ENCODE results near the gene HHAT. TPM values are rescaled to one million over a fixed set of nuclear protein-coding genes. Genes with fewer than 3 reads are reported as not detected.

The HHAT gene
- polyA plus RNA-seq, 1 experiment: 4.8 TPM

DNA sequence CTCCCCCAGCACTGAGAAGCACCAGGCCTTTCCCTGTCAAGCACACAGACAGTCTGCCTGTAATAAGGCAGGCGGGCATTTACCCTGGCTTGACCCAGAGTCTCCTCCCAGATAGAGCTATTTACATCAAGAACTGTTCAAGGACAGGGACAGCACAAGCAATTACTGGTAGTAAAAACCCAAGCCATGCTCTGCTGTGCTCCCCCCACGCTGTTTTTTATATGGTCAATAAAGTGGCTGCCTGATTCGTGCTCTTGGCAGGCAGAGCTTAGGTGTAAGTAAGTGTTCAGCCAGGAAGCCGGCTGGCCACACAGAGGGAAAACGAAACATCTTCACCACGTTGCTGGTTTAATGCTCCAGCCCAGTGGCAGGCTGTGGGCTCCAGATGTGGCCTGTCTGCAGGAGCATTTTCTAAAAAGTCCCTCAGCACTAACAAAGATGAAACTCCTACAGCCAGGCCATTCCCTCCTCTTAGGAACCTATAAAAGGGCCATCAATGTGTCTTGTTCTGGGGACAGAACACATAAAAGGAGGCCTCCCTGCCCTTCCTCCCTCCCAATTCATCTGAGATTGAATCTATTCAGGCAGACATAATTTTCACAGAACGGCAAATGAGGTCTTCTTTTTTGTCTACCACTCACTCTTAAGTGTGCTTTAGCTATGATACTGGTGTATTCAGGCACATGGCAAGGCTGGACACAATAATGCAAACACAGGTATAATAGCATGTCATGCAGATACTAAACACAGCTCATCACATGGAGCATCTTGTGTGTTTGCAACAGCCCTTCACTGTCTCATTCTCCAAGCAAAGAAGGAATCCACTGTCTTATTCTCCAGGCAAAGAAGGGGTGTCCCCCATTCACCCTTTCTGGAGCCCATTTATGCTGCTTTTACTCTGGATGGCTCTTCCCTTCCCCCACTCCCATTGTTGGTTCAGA, 378.9 kb downstream of the HHAT start:
- Histone ChIP-seq H3K27ac (ENCODE audit: low read depth, low read length) (no peak overlapping the region), H3K27me3 (ENCODE audit: control insufficient read depth, insufficient read depth, low read length) (peaks cover 2% of the 10 kb centered on the region), H3K9me3 (ENCODE audit: control insufficient read depth, insufficient read depth, low read length) (no peaks in the 10 kb centered on the region), H3K4me3 (ENCODE audit: low read depth, low read length) (no peak overlapping the region)
- ChIA-PET CTCF (no interaction called here), POLR2A (no interaction called here)
- TF ChIP-seq, protein P1, sequence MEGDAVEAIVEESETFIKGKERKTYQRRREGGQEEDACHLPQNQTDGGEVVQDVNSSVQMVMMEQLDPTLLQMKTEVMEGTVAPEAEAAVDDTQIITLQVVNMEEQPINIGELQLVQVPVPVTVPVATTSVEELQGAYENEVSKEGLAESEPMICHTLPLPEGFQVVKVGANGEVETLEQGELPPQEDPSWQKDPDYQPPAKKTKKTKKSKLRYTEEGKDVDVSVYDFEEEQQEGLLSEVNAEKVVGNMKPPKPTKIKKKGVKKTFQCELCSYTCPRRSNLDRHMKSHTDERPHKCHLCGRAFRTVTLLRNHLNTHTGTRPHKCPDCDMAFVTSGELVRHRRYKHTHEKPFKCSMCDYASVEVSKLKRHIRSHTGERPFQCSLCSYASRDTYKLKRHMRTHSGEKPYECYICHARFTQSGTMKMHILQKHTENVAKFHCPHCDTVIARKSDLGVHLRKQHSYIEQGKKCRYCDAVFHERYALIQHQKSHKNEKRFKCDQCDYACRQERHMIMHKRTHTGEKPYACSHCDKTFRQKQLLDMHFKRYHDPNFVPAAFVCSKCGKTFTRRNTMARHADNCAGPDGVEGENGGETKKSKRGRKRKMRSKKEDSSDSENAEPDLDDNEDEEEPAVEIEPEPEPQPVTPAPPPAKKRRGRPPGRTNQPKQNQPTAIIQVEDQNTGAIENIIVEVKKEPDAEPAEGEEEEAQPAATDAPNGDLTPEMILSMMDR (IDR thresholded peaks at IDR 0.05; ENCODE audit: low read depth, low read length): no peak
- no peak for DNase-seq (ENCODE audit: low read depth, low spot score)

DNA sequence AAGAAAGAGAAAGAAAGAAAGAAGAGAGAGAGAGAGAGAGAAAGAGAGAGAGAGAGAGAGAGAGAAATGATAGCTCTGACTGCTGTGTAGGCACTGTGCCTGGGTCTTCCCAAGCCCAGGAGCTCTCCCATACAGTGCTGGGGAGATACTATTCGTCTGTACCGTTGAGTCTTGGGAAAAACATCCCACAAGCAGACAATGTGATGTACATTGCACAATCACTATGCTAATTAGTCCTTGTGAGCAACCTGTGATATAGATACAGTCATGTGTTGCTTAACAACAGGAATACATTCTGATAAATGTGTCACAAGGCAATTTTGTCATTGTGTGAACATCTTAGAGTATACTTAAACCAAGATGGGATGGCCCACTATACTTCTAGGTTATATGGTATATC, 381.0 kb downstream of the HHAT start:
- ChIA-PET POLR2A (no interaction called here), CTCF (interaction anchor here (0.6 kb wide), 1 partner anchor 424 kb away, joined by 3 read pairs; no protein-coding TSS in a partner anchor)
- DNase-seq (ENCODE audit: low read depth, low spot score): no peak
- peaks cover 2% of the 10 kb centered on the region for H3K27me3 ChIP-seq (ENCODE audit: control insufficient read depth, insufficient read depth, low read length)
- no peak overlapping the region for H3K4me3 ChIP-seq (ENCODE audit: low read depth, low read length)
- TF ChIP-seq, protein P1 (IDR thresholded peaks at IDR 0.05; ENCODE audit: low read depth, low read length): no peak
- H3K9me3 ChIP-seq (ENCODE audit: control insufficient read depth, insufficient read depth, low read length): no peaks in the 10 kb centered on the region
- no peak overlapping the region for H3K27ac ChIP-seq (ENCODE audit: low read depth, low read length)

DNA sequence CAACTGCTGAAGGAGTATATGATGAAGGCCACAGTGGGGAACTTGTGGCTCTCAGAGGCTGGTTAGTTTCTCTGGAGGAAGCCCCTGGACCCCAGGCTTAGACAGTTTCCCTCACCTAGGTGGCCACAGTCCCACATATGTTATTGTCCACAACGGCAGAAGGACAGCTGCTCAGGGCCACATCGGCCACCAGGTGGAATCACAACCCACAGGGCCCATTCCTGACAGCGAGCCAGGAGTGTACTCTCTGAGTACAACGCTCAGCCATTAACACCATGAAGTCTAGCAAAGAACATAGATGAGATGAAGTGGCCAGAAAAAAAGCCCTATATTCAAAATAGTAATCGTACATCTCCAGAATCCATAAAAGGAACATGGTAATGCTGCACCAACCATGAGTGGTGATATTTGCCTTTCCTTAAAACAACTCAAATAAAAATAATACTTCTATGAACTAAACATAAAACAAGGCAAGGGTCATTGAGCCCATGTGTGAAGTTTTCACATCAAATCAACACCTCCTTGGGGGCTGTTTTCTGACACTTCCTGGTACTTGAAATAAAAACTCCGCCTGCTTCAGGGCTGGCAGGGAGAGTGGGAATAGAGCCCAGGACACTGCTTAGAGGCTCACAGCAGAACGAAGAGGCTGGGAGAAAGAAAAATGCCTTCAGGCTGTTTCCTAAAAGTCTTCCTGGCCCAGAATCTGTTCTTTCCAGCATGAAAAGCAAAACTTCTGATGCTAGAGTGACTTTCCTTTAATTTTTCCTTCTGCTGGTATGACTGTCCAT, 383.3 kb downstream of the HHAT start:
- ChIA-PET POLR2A (no interaction called here), CTCF (no interaction called here)
- Histone ChIP-seq H3K27me3 (ENCODE audit: control insufficient read depth, insufficient read depth, low read length) (peaks cover 2% of the 10 kb centered on the region), H3K9me3 (ENCODE audit: control insufficient read depth, insufficient read depth, low read length) (no peaks in the 10 kb centered on the region), H3K27ac (ENCODE audit: low read depth, low read length) (no peak overlapping the region), H3K4me3 (ENCODE audit: low read depth, low read length) (no peak overlapping the region)
- TF ChIP-seq, protein P1 (IDR thresholded peaks at IDR 0.05; ENCODE audit: low read depth, low read length): no peak
- DNase-seq (ENCODE audit: low read depth, low spot score): no peak

DNA sequence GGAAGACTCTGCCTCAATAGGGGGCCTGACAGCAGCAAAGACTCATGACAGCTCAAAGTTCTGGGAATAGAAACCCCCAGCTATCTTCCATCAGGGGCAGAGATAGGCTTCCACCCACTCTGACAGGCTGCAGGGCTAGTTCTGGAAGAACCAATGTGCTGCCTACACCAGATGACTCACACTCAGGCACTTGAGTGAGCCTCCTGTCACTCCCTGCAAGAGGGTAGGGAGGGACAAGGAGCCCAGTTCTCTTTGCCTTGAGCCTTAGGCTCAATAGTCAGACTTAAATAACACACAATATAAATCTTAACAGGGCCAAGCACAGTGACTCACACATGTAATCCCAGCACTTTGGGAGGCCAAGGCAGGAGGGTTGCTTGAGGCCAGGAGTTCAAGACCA, 386.4 kb downstream of the HHAT start:
- DNase-seq (ENCODE audit: low read depth, low spot score): no peak
- ChIA-PET POLR2A (no interaction called here), CTCF (interaction anchor here (0.7 kb wide), 1 partner anchor 29 kb away, joined by 4 read pairs; no protein-coding TSS in a partner anchor)
- H3K27ac ChIP-seq (ENCODE audit: low read depth, low read length): no peak overlapping the region
- H3K9me3 ChIP-seq (ENCODE audit: control insufficient read depth, insufficient read depth, low read length): no peaks in the 10 kb centered on the region
- H3K27me3 ChIP-seq (ENCODE audit: control insufficient read depth, insufficient read depth, low read length): no peaks in the 10 kb centered on the region
- TF ChIP-seq, protein P1 (IDR thresholded peaks at IDR 0.05; ENCODE audit: low read depth, low read length): no peak
- H3K4me3 ChIP-seq (ENCODE audit: low read depth, low read length): no peak overlapping the region
